CD14-positive monocyte (primary cell): Measurements from ENCODE around the gene CRYBA2. TPM values are rescaled to one million over a fixed set of nuclear protein-coding genes. Genes with fewer than 3 reads are reported as not detected.

Experiments used
- DNase-seq, 3 donors: peaks; one replicate each; pipeline ENCODE4 v3.0.0-alpha.2; 2011 to 2022
- H2AFZ ChIP-seq: 2 replicates; pipeline ENCODE4 v1.6.0; 2012; ENCODE audit warnings: mild to moderate bottlenecking, low read depth, low read length, inconsistent platforms; ENCODE audit not compliant: insufficient read depth, poor library complexity, severe bottlenecking
- H3K27ac ChIP-seq, 2 donors: 1 replicate in 1 of 2; 2 replicates in 1 of 2; pipeline ENCODE4 v1.5.1; 2012 to 2013; ENCODE audit warnings: low read length in 2 of 2, control low read depth in 1 of 2, inconsistent platforms in 1 of 2, low read depth in 1 of 2, mild to moderate bottlenecking in 1 of 2
- H3K27me3 ChIP-seq, 2 donors: one replicate each; pipeline versions ENCODE4 v1.6.0 to v1.6.1; 2011 to 2013; ENCODE audit warnings: low read length in 2 of 2; ENCODE audit not compliant: control insufficient read depth in 2 of 2, insufficient read depth in 2 of 2
- H3K36me3 ChIP-seq, 2 donors: replicated peaks in 1 of 2; 1 replicate in 1 of 2; 2 replicates in 1 of 2; pipeline versions ENCODE4 v1.5.1 to v1.6.1; 2012 to 2013; ENCODE audit warnings: low read length in 2 of 2, control low read depth in 1 of 2, inconsistent platforms in 1 of 2, mild to moderate bottlenecking in 1 of 2; ENCODE audit not compliant: insufficient read depth in 2 of 2, control insufficient read depth in 1 of 2
- H3K4me1 ChIP-seq, 2 donors: 1 replicate in 1 of 2; 2 replicates in 1 of 2; pipeline versions ENCODE4 v1.5.1 to v1.6.1; 2012 to 2013; ENCODE audit warnings: low read length in 2 of 2, control low read depth in 1 of 2, inconsistent platforms in 1 of 2, mild to moderate bottlenecking in 1 of 2, moderate library complexity in 1 of 2; ENCODE audit not compliant: insufficient read depth in 2 of 2, control insufficient read depth in 1 of 2
- H3K4me2 ChIP-seq: replicated peaks from 2 replicates; pipeline ENCODE3; 2012; ENCODE audit warnings: low read length, moderate library complexity, mild to moderate bottlenecking; ENCODE audit not compliant: poor library complexity, severe bottlenecking; ENCODE audit errors: extremely low read depth
- H3K4me3 ChIP-seq, 3 experiments: fragments of 200-600 bp in 1 of 3; sonication (generic) in 1 of 3; replicated peaks in 1 of 3; 1 replicate in 2 of 3; 2 replicates in 1 of 3; pipeline ENCODE4 v1.5.1; 2011 to 2013; ENCODE audit warnings: low read length in 3 of 3, mild to moderate bottlenecking in 3 of 3, control low read depth in 2 of 3, low read depth in 2 of 3, inconsistent platforms in 1 of 3, moderate library complexity in 1 of 3
- H3K79me2 ChIP-seq: 2 replicates; pipeline ENCODE4 v1.6.0; 2012; ENCODE audit warnings: mild to moderate bottlenecking, control low read depth, inconsistent platforms, low read length, moderate library complexity; ENCODE audit not compliant: insufficient read depth
- H3K9ac ChIP-seq: 2 replicates; pipeline ENCODE4 v1.6.0; 2017; ENCODE audit warnings: low read length, mild to moderate bottlenecking; ENCODE audit not compliant: insufficient read depth, poor library complexity, severe bottlenecking
- H3K9me3 ChIP-seq, 2 donors: replicated peaks in 1 of 2; 1 replicate in 1 of 2; 2 replicates in 1 of 2; pipeline versions ENCODE4 v1.5.1 to v1.6.1; 2012 to 2013; ENCODE audit warnings: low read length in 2 of 2, control low read depth in 1 of 2; ENCODE audit not compliant: control insufficient read depth in 1 of 2, insufficient read depth in 1 of 2
- H4K20me1 ChIP-seq: 2 replicates; pipeline ENCODE4 v1.6.0; 2012; ENCODE audit warnings: mild to moderate bottlenecking, low read length, control low read depth, moderate library complexity; ENCODE audit not compliant: insufficient read depth
- H3K27ac Mint-ChIP-seq, 7 donors: one replicate each; pipeline ENCODE4 v1.8.0; 2020; ENCODE audit warnings: mild to moderate bottlenecking in 7 of 7, mixed read lengths in 7 of 7, moderate library complexity in 6 of 7, inconsistent platforms in 2 of 7
- H3K27me3 Mint-ChIP-seq, 3 donors: one replicate each; pipeline ENCODE4 v1.8.0; 2021 to 2022; ENCODE audit warnings: low read depth in 3 of 3, mild to moderate bottlenecking in 3 of 3, mixed read lengths in 3 of 3, moderate library complexity in 3 of 3, inconsistent platforms in 1 of 3
- H3K36me3 Mint-ChIP-seq, 2 donors: one replicate each; pipeline ENCODE4 v1.8.0; 2020; ENCODE audit warnings: mixed read lengths in 2 of 2, inconsistent platforms in 1 of 2, mild to moderate bottlenecking in 1 of 2
- H3K4me1 Mint-ChIP-seq: one replicate; pipeline ENCODE4 v1.8.0; 2020; ENCODE audit warnings: mild to moderate bottlenecking, mixed read lengths
- H3K4me3 Mint-ChIP-seq, 2 donors: one replicate each; pipeline ENCODE4 v1.8.0; 2020; ENCODE audit warnings: mild to moderate bottlenecking in 2 of 2, mixed read lengths in 2 of 2, moderate library complexity in 1 of 2
- H3K9me3 Mint-ChIP-seq, 7 donors: one replicate each; pipeline ENCODE4 v1.8.0; 2020 to 2022; ENCODE audit warnings: mixed read lengths in 7 of 7, mild to moderate bottlenecking in 6 of 7, moderate library complexity in 6 of 7, inconsistent platforms in 2 of 7
- CTCF ChIP-seq: fragments of 200-600 bp; IDR thresholded peaks from one replicate; pipeline ENCODE4 v1.8.0; 2022; ENCODE audit warnings: antibody characterized with exemption, mild to moderate bottlenecking
- WGBS: methylation state at CpG from one replicate; pipeline ENCODE4 v1.1.5; 2013; ENCODE audit warnings: missing lambda C conversion rate; ENCODE audit not compliant: insufficient coverage; 5-methylcytosine and 5-hydroxymethylcytosine counted together
- intact Hi-C, 2 donors: fragments of 100-400 bp; cut with micrococcal nuclease; formaldehyde crosslinking; loops; one replicate each; pipeline versions ENCODE4 v1.15.0 to v1.15.1; 2023
- polyA plus RNA-seq, 3 donors: library from polyadenylated mRNA; depleted of rRNA in 1 of 3; unstranded in 2 of 3; stranded (reverse) in 1 of 3; fragments of 300-500 nt in 2 of 3; fragments of >200 nt in 1 of 3; fragmentation: Illumina TruSeq in 2 of 3; gene quantifications; 1 replicate in 2 of 3; 2 replicates in 1 of 3; pipeline ENCODE4 v1.2.3, GENCODE V29; 2012 to 2021

Gene CRYBA2
- polyA plus RNA-seq, 3 donors: not detected

DNA sequence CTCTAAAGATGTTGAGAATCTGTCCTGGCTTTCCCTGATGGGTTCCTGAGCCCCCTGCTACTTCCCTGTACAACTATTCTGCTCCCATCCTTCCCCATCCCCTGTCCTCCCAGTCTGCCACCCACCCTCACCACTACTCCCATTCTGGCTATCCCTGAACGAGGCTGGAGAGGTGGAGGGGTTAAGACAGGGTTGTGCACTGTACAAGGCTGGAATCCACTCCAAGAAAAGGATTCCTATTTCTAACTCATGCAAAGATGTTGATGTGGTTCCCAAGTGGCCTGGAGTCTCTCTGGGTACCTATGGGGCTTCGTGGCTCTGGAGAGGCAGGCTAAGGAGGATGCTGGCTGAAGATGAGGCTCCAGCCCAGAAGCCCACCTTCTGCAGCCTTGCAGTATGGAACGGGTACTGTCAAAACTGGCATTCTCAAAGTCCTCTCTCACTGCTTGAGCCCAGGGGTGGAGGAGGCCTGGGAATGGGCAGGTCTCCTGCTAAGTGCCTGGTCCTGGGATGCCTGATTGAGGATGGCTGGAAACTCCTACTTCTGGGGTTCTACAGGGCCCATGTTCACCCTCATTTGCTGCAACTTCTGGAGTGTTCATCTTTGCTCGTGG lies 7.0 kb downstream of the CRYBA2 start:
- WGBS: 74% methylated on average over 3 of the region's 4 CpGs
- peaks cover 79 to 94% of the 10 kb centered on the region in 2 donors for H3K27me3 ChIP-seq
- H3K36me3 ChIP-seq: no peaks in the 10 kb centered on the region
- no peak for TF ChIP-seq CTCF
- H3K27ac ChIP-seq: no peak overlapping the region
- H3K79me2 ChIP-seq: no peaks in the 10 kb centered on the region
- peaks cover 12% of the 10 kb centered on the region for H3K4me1 Mint-ChIP-seq
- H3K9ac ChIP-seq: no peak overlapping the region
- H4K20me1 ChIP-seq: no peaks in the 10 kb centered on the region
- H3K4me2 ChIP-seq: no peak overlapping the region
- peaks cover 0 to 27% of the 10 kb centered on the region in 2 donors for H3K9me3 ChIP-seq
- H3K4me3 Mint-ChIP-seq: peak overlapping the region in 1 of 2 donors; percentile 63
- H3K9me3 Mint-ChIP-seq: peaks cover 0 to 25% (median 4%) of the 10 kb centered on the region in 7 donors
- DNase-seq: no peak
- intact Hi-C loops: no loop called here
- peaks cover 0 to 3% of the 10 kb centered on the region in 2 donors for H3K36me3 Mint-ChIP-seq
- no peak overlapping the region for H2AFZ ChIP-seq
- H3K27me3 Mint-ChIP-seq: peaks cover 88 to 98% (median 89%) of the 10 kb centered on the region in 3 donors
- no peak overlapping the region for H3K4me3 ChIP-seq
- H3K4me1 ChIP-seq: peaks cover 5 to 14% of the 10 kb centered on the region in 2 donors
- peak overlapping the region in 1 of 7 donors; percentile 33 for H3K27ac Mint-ChIP-seq

GRCh38 chr2:218985325-218986091 lies 7.7 kb downstream of the CRYBA2 start:
- Mint-ChIP-seq H3K27ac (no peak overlapping the region), H3K36me3 (peaks cover 0 to 7% of the 10 kb centered on the region in 2 donors), H3K27me3 (peaks cover 87 to 98% (median 89%) of the 10 kb centered on the region in 3 donors), H3K4me1 (peaks cover 16% of the 10 kb centered on the region), H3K9me3 (peaks cover 0 to 25% (median 7%) of the 10 kb centered on the region in 7 donors), H3K4me3 (peak overlapping the region; percentile 16 to 63)
- TF ChIP-seq CTCF: no peak
- Histone ChIP-seq H2AFZ (no peak overlapping the region), H3K27ac (no peak overlapping the region), H3K36me3 (no peaks in the 10 kb centered on the region), H3K4me3 (no peak overlapping the region), H3K9ac (no peak overlapping the region), H4K20me1 (no peaks in the 10 kb centered on the region), H3K27me3 (peaks cover 77 to 93% of the 10 kb centered on the region in 2 donors), H3K4me2 (no peak overlapping the region), H3K79me2 (no peaks in the 10 kb centered on the region), H3K9me3 (peaks cover 0 to 29% of the 10 kb centered on the region in 2 donors), H3K4me1 (peaks cover 8 to 17% of the 10 kb centered on the region in 2 donors)
- 3% methylated on average over 41 of the region's 49 CpGs for WGBS
- DNase-seq: no peak
- intact Hi-C loops: no loop called here
